Parathyroid adenoma (tissue), 2 donors: ENCODE measurements around the gene ANK3.
A peak's percentile ranks its signal among the peaks of the same experiment; 100 is the strongest.

ENCODE experiments used
- H2AFZ ChIP-seq: fragments of 300-600 bp; sonication (generic); one replicate; pipeline ENCODE4 v1.7.0; 2017; ENCODE audit warnings: antibody characterized with exemption, mild to moderate bottlenecking
- H3K27ac ChIP-seq: fragments of 300-600 bp; sonication (generic); one replicate; pipeline ENCODE4 v1.7.0; 2017
- H3K27me3 ChIP-seq: fragments of 300-600 bp; sonication (generic); one replicate; pipeline ENCODE4 v1.7.0; 2017; ENCODE audit warnings: low read length; ENCODE audit not compliant: control insufficient read depth, insufficient read depth
- H3K36me3 ChIP-seq: fragments of 300-600 bp; sonication (generic); one replicate; pipeline ENCODE4 v1.7.0; 2017; ENCODE audit warnings: low read length; ENCODE audit not compliant: control insufficient read depth, insufficient read depth
- H3K4me1 ChIP-seq: fragments of 300-600 bp; sonication (generic); one replicate; pipeline ENCODE4 v1.7.0; 2017; ENCODE audit warnings: control low read depth
- H3K4me2 ChIP-seq: fragments of 300-600 bp; sonication (generic); one replicate; pipeline ENCODE4 v1.7.0; 2017; ENCODE audit warnings: low read length
- H3K4me3 ChIP-seq: fragments of 300-600 bp; sonication (generic); one replicate; pipeline ENCODE4 v1.7.0; 2017; ENCODE audit warnings: low read depth, low read length
- H3K79me2 ChIP-seq: fragments of 300-600 bp; sonication (generic); one replicate; pipeline ENCODE4 v1.7.0; 2017; ENCODE audit warnings: control low read depth
- H3K9ac ChIP-seq: fragments of 300-600 bp; sonication (generic); one replicate; pipeline ENCODE4 v1.7.0; 2017; ENCODE audit warnings: mild to moderate bottlenecking
- H3K9me3 ChIP-seq: fragments of 300-600 bp; sonication (generic); one replicate; pipeline ENCODE4 v1.7.0; 2017; ENCODE audit warnings: low read length; ENCODE audit not compliant: control insufficient read depth
- TF ChIP-seq, protein P1 (sequence below): fragments of 300-600 bp; sonication (generic); IDR thresholded peaks from one replicate; pipeline ENCODE4 v1.7.0; 2017; ENCODE audit warnings: antibody characterized with exemption, mild to moderate bottlenecking
- donor health status: primary hyperparathyroidism.

ANK3 gene

DNA sequence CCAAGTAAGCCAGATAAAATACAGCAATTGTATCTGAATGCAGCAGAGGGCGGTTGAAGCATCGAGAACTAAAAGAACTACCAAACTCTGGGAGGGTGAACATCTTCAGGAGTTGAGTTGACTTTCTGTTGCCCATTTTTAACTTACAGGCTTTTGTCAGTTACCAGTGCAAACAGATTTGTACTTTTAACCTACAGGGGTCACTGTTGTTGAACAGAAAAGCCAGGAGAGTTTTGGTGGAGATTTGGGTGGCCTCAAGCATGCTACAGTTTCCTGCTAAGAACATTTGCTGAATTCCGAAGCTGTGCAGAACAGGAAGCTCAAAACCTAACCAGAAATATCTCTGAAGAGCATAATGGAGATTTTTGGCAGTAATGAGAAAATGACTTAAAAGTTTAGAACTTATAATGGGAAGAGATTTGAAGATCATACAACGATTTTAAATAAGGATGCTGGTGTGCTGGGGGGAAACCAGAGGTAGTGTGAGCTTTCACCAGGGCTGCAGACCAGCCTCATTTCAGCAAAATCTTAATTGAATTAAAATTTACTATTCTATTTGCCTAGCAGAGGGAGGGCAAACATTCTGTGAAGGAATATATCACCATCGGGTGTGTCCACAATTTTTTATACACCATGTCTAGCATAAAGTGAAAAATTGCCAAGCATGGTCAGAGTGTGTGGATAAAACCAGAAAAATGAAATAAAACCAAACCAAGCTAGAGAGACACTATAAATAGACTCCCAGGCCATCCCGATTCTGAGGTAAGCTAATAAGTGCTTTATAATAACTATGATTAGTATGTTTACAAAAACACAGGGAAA is 274.7 kb downstream of the ANK3 start:
- Histone ChIP-seq H2AFZ (no peak overlapping the region), H3K27me3 (no peaks in the 10 kb centered on the region)
- TF ChIP-seq, protein P1, sequence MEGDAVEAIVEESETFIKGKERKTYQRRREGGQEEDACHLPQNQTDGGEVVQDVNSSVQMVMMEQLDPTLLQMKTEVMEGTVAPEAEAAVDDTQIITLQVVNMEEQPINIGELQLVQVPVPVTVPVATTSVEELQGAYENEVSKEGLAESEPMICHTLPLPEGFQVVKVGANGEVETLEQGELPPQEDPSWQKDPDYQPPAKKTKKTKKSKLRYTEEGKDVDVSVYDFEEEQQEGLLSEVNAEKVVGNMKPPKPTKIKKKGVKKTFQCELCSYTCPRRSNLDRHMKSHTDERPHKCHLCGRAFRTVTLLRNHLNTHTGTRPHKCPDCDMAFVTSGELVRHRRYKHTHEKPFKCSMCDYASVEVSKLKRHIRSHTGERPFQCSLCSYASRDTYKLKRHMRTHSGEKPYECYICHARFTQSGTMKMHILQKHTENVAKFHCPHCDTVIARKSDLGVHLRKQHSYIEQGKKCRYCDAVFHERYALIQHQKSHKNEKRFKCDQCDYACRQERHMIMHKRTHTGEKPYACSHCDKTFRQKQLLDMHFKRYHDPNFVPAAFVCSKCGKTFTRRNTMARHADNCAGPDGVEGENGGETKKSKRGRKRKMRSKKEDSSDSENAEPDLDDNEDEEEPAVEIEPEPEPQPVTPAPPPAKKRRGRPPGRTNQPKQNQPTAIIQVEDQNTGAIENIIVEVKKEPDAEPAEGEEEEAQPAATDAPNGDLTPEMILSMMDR = peak; percentile 76

DNA sequence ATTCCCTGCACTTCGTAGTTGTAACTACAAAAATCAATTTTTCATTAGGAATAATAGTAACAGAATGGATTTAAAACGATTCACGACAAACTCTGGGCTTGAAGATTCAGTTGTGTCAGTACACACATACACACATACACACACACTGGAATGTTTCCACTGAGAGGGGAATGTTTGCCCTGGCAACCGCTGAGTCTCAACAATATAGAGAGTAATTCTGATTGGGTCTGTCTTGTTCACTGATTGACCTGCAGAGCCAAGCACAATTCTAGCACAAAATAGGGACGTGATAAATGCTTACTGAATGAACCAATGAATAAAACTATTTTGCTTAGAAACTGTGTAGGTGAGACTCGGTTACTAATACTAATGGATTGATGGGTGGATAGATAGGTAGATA is 278.9 kb downstream of the ANK3 start:
- H3K79me2 ChIP-seq = peaks cover 28% of the 10 kb centered on the region
- H3K4me1 ChIP-seq = peaks cover 16% of the 10 kb centered on the region
- H3K27ac ChIP-seq = no peak overlapping the region
- H3K9ac ChIP-seq = no peak overlapping the region
- no peaks in the 10 kb centered on the region for H3K27me3 ChIP-seq
- no peak overlapping the region for H3K4me3 ChIP-seq
- H3K9me3 ChIP-seq = no peaks in the 10 kb centered on the region
- H2AFZ ChIP-seq = no peak overlapping the region
- H3K4me2 ChIP-seq = no peak overlapping the region
- TF ChIP-seq, protein P1 = no peak
- no peaks in the 10 kb centered on the region for H3K36me3 ChIP-seq

More for the DNA sequence above, 274.7 kb downstream of the ANK3 start:
- no peaks in the 10 kb centered on the region for H3K36me3 ChIP-seq
- peaks cover 25% of the 10 kb centered on the region for H3K4me1 ChIP-seq
- peak overlapping the region; percentile 55 for H3K27ac ChIP-seq
- no peak overlapping the region for H3K4me2 ChIP-seq
- no peak overlapping the region for H3K4me3 ChIP-seq
- no peak overlapping the region for H3K9ac ChIP-seq
- H3K79me2 ChIP-seq = peaks cover 50% of the 10 kb centered on the region
- H3K9me3 ChIP-seq = peaks cover 3% of the 10 kb centered on the region

DNA sequence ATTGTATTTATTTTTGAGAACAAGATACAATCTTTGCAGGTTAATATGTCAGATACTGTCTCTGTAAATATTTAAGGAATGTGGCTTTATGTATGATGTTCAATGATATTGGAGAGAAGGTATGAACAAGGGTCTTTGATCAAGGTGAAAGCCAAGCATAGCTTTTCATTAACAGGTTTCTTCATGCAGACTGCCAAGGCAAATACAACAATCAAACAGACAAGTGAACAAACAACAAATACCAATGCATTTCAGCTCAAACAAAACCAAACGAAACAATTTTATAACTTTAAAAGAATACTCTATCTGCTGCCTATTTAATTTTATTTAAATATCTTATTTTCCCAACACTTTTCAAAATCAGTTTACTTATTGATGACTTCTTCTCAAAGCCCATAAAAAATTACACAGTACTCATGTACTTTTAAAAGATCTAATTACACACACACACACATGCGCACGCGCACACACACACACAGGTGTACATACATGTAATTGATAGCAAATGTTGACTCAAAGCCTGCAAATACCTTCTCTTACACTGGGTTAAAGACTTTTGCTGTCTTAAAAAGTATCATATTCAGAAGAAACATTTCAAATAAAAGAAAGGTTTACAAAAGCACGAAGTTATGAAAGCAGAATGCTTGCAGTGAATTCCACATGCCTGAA is 282.2 kb downstream of the ANK3 start:
- Histone ChIP-seq H3K9me3 (no peaks in the 10 kb centered on the region), H3K4me3 (no peak overlapping the region)
- TF ChIP-seq, protein P1 = no peak

DNA sequence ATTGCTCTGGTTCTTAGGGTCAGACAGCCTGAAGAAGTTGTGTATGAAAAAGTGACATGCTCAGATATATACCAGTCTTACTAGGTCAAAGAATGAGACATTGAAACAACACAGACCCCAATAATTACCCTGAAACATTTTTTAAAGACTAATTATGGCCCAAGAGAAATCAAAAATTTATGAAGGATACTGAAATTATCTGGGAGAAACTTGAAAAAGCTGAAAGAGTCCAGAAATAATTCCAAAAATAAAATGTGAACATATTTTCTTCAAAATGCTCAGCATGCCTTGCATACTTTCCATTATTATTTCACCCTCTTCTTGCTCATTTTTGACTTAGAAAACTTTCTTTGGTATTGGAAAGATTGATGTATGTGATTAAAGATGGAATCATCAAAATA is 284.4 kb downstream of the ANK3 start:
- H2AFZ ChIP-seq = no peak overlapping the region
- TF ChIP-seq, protein P1 = no peak
- no peak overlapping the region for H3K4me2 ChIP-seq
- H3K79me2 ChIP-seq = peaks cover 22% of the 10 kb centered on the region
- no peaks in the 10 kb centered on the region for H3K27me3 ChIP-seq
- H3K27ac ChIP-seq = no peak overlapping the region
- H3K4me1 ChIP-seq = peaks cover 11% of the 10 kb centered on the region
- H3K9ac ChIP-seq = no peak overlapping the region
- no peak overlapping the region for H3K4me3 ChIP-seq
- no peaks in the 10 kb centered on the region for H3K36me3 ChIP-seq
- no peaks in the 10 kb centered on the region for H3K9me3 ChIP-seq

More for the DNA sequence above, 282.2 kb downstream of the ANK3 start:
- Histone ChIP-seq H3K79me2 (peaks cover 28% of the 10 kb centered on the region), H3K4me1 (peaks cover 10% of the 10 kb centered on the region), H3K9ac (no peak overlapping the region), H3K4me2 (no peak overlapping the region), H3K27me3 (no peaks in the 10 kb centered on the region), H2AFZ (no peak overlapping the region), H3K36me3 (no peaks in the 10 kb centered on the region), H3K27ac (no peak overlapping the region)
